Hematopoietic multipotent progenitor cell treated with erythropoietin and hydrocortisone succinate and interleukin-3 and kit ligand, for 4 days (in vitro differentiated cells): ENCODE measurements around the gene MARCO.

Source experiments
- DNase-seq: peaks from one replicate; pipeline ENCODE4 v3.0.0-alpha.2; 2015

The MARCO gene

GRCh38 chr2:118942031-118942430 lies at the start of gene MARCO:
TSS of gene MARCO (plus strand) at chr2:118942194. CDS start at chr2:118942301, 107 bp downstream.
- no peak for DNase-seq

GRCh38 chr2:118893100-118893499 lies 48.9 kb upstream of the MARCO start:
- no peak for DNase-seq

GRCh38 chr2:118902266-118903028 lies 39.5 kb upstream of the MARCO start:
- peak; percentile 67 for DNase-seq

- no peak for DNase-seq
Measured at GRCh38 chr2:118903029-118903351, 39.0 kb upstream of the MARCO start.

- DNase-seq: no peak
Measured at GRCh38 chr2:118903551-118904479, 38.2 kb upstream of the MARCO start.

- DNase-seq: no peak
Measured at GRCh38 chr2:118905206-118905605, 36.8 kb upstream of the MARCO start.

GRCh38 chr2:118906186-118906585 lies 35.8 kb upstream of the MARCO start:
- DNase-seq: no peak

- DNase-seq: no peak
Measured at GRCh38 chr2:118907759-118908158, 34.2 kb upstream of the MARCO start.

GRCh38 chr2:118909191-118909590 lies 32.8 kb upstream of the MARCO start:
- DNase-seq: no peak

GRCh38 chr2:118911166-118911856 lies 30.7 kb upstream of the MARCO start:
- no peak for DNase-seq

- DNase-seq: no peak
Measured at GRCh38 chr2:118911936-118912335, 30.1 kb upstream of the MARCO start.

- no peak for DNase-seq
Measured at GRCh38 chr2:118913131-118913802, 28.7 kb upstream of the MARCO start.

- DNase-seq: no peak
Measured at GRCh38 chr2:118913803-118914645, 28.0 kb upstream of the MARCO start.

GRCh38 chr2:118914721-118915453 lies 27.1 kb upstream of the MARCO start:
- no peak for DNase-seq

- no peak for DNase-seq
Measured at GRCh38 chr2:118918017-118918416, 24.0 kb upstream of the MARCO start.

GRCh38 chr2:118921646-118922045 lies 20.3 kb upstream of the MARCO start:
- peak; percentile 76 for DNase-seq

- no peak for DNase-seq
Measured at GRCh38 chr2:118922254-118922653, 19.7 kb upstream of the MARCO start.

GRCh38 chr2:118923371-118923770 lies 18.6 kb upstream of the MARCO start:
- no peak for DNase-seq

GRCh38 chr2:118925476-118925875 lies 16.5 kb upstream of the MARCO start:
- DNase-seq: no peak

GRCh38 chr2:118925981-118926380 lies 16.0 kb upstream of the MARCO start:
- no peak for DNase-seq

GRCh38 chr2:118929059-118929458 lies 12.9 kb upstream of the MARCO start:
- no peak for DNase-seq
